Right atrium auricular region (tissue), 2 donors: ENCODE data around the gene PON3. TPM values are rescaled to one million over a fixed set of nuclear protein-coding genes. Genes with fewer than 3 reads are reported as not detected.

Source experiments
- DNase-seq: peaks from one replicate; pipeline ENCODE4 v3.0.0-alpha.2; 2019; ENCODE audit warnings: low spot score
- H3K27ac ChIP-seq, 2 donors: fragments of 200-600 bp; sonication (generic); 1 replicate in 1 of 2; 2 replicates in 1 of 2; pipeline ENCODE4 v1.5.1; 2016 to 2019
- H3K27me3 ChIP-seq, 2 donors: fragments of 200-600 bp; sonication (generic); one replicate each; pipeline versions ENCODE4 v1.5.1 to v1.6.0; 2017 to 2019
- H3K36me3 ChIP-seq: fragments of 200-600 bp; sonication (generic); one replicate; pipeline ENCODE4 v1.5.1; 2016
- H3K4me1 ChIP-seq, 2 donors: fragments of 200-600 bp; sonication (generic); one replicate each; pipeline versions ENCODE4 v1.5.1 to v1.6.0; 2017 to 2019
- H3K4me3 ChIP-seq, 2 donors: fragments of 200-600 bp; sonication (generic); 1 replicate in 1 of 2; 2 replicates in 1 of 2; pipeline ENCODE4 v1.5.1; 2017 to 2019; ENCODE audit warnings: mild to moderate bottlenecking in 1 of 2, moderate library complexity in 1 of 2
- H3K9me3 ChIP-seq, 2 donors: fragments of 200-600 bp; sonication (generic); one replicate each; pipeline ENCODE4 v1.5.1; 2019
- total RNA-seq, 2 donors: library from RNA; depleted of rRNA; stranded (reverse); fragments of >200 nt; gene quantifications; one replicate each; pipeline ENCODE4 v1.1.0, GENCODE V29; 2016
- TF ChIP-seq, protein P1 (sequence below), 2 donors: fragments of 200-600 bp; sonication (generic); IDR thresholded peaks; one replicate each; pipeline ENCODE4 v1.5.1; 2019; ENCODE audit warnings: antibody characterized with exemption in 2 of 2

The PON3 gene
- total RNA-seq, 2 donors from 2014 or later: 1.7 TPM; not detected in 1

DNA sequence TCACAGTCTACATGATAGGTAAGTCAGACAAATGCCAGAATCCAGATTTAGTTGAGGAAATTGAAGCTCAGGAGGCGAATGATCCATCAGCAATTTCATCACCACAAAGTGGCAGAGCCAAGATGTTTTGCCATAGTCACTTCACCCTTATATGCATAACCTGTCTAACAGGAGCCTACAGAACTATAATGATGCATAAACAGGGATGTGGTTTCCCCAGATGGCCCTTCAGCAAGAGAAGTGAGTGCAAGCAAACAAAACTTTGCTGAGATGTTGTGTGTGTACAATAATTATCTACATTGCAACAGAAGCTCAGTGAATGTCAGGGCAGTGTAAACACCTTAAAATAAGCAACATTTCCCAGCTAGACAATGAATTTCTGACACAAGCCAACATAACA is 28.6 kb downstream of the PON3 start:
- no peak for DNase-seq
- Histone ChIP-seq H3K27ac (no peak overlapping the region), H3K27me3 (no peaks in the 10 kb centered on the region), H3K4me3 (no peak overlapping the region), H3K4me1 (no peaks in the 10 kb centered on the region), H3K9me3 (no peaks in the 10 kb centered on the region), H3K36me3 (no peaks in the 10 kb centered on the region)
- TF ChIP-seq, protein P1, sequence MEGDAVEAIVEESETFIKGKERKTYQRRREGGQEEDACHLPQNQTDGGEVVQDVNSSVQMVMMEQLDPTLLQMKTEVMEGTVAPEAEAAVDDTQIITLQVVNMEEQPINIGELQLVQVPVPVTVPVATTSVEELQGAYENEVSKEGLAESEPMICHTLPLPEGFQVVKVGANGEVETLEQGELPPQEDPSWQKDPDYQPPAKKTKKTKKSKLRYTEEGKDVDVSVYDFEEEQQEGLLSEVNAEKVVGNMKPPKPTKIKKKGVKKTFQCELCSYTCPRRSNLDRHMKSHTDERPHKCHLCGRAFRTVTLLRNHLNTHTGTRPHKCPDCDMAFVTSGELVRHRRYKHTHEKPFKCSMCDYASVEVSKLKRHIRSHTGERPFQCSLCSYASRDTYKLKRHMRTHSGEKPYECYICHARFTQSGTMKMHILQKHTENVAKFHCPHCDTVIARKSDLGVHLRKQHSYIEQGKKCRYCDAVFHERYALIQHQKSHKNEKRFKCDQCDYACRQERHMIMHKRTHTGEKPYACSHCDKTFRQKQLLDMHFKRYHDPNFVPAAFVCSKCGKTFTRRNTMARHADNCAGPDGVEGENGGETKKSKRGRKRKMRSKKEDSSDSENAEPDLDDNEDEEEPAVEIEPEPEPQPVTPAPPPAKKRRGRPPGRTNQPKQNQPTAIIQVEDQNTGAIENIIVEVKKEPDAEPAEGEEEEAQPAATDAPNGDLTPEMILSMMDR (IDR thresholded peaks at IDR 0.05): no peak

- H3K27me3 ChIP-seq: no peaks in the 10 kb centered on the region
- no peak overlapping the region for H3K27ac ChIP-seq
- TF ChIP-seq, protein P1 (IDR thresholded peaks at IDR 0.05): no peak
Observed at GRCh38 chr7:95365151-95365550, 31.0 kb downstream of the PON3 start.

GRCh38 chr7:95357623-95358022 is 38.6 kb downstream of the PON3 start:
- TF ChIP-seq, protein P1 (IDR thresholded peaks at IDR 0.05): no peak
- no peaks in the 10 kb centered on the region for H3K36me3 ChIP-seq

More at GRCh38 chr7:95365151-95365550, 31.0 kb downstream of the PON3 start:
- Histone ChIP-seq H3K9me3 (no peaks in the 10 kb centered on the region), H3K36me3 (no peaks in the 10 kb centered on the region), H3K4me3 (no peak overlapping the region), H3K4me1 (no peaks in the 10 kb centered on the region)
- DNase-seq: no peak

DNA sequence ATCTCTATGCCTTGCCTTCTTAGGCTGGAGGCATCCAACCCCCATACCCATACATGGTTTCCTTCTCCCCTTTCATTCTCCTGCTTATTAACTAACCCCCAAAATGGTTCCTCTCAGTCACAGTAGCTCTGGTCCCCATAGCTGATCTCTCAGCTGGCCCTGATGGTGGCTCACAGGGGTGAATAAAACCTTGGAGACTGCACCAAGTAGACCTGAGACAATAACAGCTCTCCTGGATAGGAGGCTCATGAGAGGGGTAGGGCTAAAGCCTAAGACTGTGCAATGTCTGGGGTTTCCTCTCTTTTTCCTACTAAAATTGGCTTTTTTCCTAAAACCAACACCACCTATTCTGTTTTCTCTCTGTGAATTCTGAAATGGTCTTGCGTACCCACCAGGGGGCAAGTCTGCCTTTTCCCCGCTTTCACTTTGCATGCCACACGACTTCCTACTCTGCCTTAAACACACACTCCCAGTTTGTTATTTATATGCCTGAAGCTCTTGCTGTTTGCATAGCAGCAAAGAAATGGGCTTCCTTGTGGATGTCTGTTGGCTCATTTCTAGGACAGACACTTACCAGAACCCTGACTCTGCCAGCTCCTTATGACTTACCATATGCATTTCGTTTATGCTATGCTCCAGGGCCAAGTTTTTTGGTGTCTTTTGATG is 53.4 kb downstream of the PON3 start:
- no peak overlapping the region for H3K4me3 ChIP-seq
- no peaks in the 10 kb centered on the region for H3K36me3 ChIP-seq
- TF ChIP-seq, protein P1 (IDR thresholded peaks at IDR 0.05): no peak
- H3K27ac ChIP-seq: no peak overlapping the region
- H3K9me3 ChIP-seq: no peaks in the 10 kb centered on the region
- H3K4me1 ChIP-seq: no peaks in the 10 kb centered on the region
- no peaks in the 10 kb centered on the region for H3K27me3 ChIP-seq
- no peak for DNase-seq

More at GRCh38 chr7:95357623-95358022, 38.6 kb downstream of the PON3 start:
- Histone ChIP-seq H3K9me3 (peaks cover 0 to 7% of the 10 kb centered on the region in 2 donors), H3K27ac (no peak overlapping the region), H3K4me3 (no peak overlapping the region), H3K4me1 (no peaks in the 10 kb centered on the region), H3K27me3 (no peaks in the 10 kb centered on the region)
- no peak for DNase-seq

GRCh38 chr7:95342029-95342428 is 54.1 kb downstream of the PON3 start:
- H3K27ac ChIP-seq: no peak overlapping the region
- no peaks in the 10 kb centered on the region for H3K27me3 ChIP-seq
- no peak overlapping the region for H3K4me3 ChIP-seq
- DNase-seq: no peak
- H3K36me3 ChIP-seq: no peaks in the 10 kb centered on the region
- no peaks in the 10 kb centered on the region for H3K4me1 ChIP-seq
- TF ChIP-seq, protein P1 (IDR thresholded peaks at IDR 0.05): no peak
- H3K9me3 ChIP-seq: no peaks in the 10 kb centered on the region

- TF ChIP-seq, protein P1 (IDR thresholded peaks at IDR 0.05): no peak
- Histone ChIP-seq H3K4me3 (no peak overlapping the region), H3K36me3 (no peaks in the 10 kb centered on the region), H3K9me3 (no peaks in the 10 kb centered on the region), H3K27ac (no peak overlapping the region), H3K27me3 (no peaks in the 10 kb centered on the region), H3K4me1 (no peaks in the 10 kb centered on the region)
- no peak for DNase-seq
Observed at GRCh38 chr7:95340491-95340890, 55.7 kb downstream of the PON3 start.
